DND-41 (cell line): ENCODE data around the gene ADGRG7.

ENCODE experiments used
- CTCF ChIP-seq: IDR thresholded peaks from 2 replicates; pipeline ENCODE4 v1.5.1; 2012; ENCODE audit warnings: borderline replicate concordance, low read length, moderate library complexity, mild to moderate bottlenecking; ENCODE audit not compliant: poor library complexity, severe bottlenecking; ENCODE audit errors: extremely low read depth
- EZH2 ChIP-seq: IDR thresholded peaks from 3 replicates; pipeline ENCODE4 v1.6.1; 2012; ENCODE audit warnings: borderline replicate concordance, low read depth, mild to moderate bottlenecking, moderate library complexity, low read length, inconsistent platforms; ENCODE audit not compliant: severe bottlenecking

GRCh38 chr3:100740207-100740606 is 130.8 kb downstream of the ADGRG7 start:
- TF ChIP-seq EZH2 (no peak), CTCF (no peak)
